HG03558 (cell line): ENCODE measurements around the gene NEK10.

Source experiments
- ATAC-seq: cut with Tn5 transposase; IDR thresholded peaks from one replicate; pipeline ENCODE4 v1.9.1; 2021; ENCODE audit warnings: moderate number of reproducible peaks; ENCODE audit not compliant: unreplicated experiment; ENCODE audit errors: extremely low read depth

Gene NEK10

GRCh38 chr3:27078246-27078913, 290.8 kb downstream of the NEK10 start:
- no peak for ATAC-seq

- no peak for ATAC-seq
These were observed 292.2 kb downstream of the NEK10 start for GRCh38 chr3:27076815-27077630.

GRCh38 chr3:27074914-27075313, 294.3 kb downstream of the NEK10 start:
- no peak for ATAC-seq

GRCh38 chr3:27073912-27074311, 295.3 kb downstream of the NEK10 start:
- ATAC-seq: no peak

GRCh38 chr3:27072810-27073651, 296.2 kb downstream of the NEK10 start:
- no peak for ATAC-seq

DNA sequence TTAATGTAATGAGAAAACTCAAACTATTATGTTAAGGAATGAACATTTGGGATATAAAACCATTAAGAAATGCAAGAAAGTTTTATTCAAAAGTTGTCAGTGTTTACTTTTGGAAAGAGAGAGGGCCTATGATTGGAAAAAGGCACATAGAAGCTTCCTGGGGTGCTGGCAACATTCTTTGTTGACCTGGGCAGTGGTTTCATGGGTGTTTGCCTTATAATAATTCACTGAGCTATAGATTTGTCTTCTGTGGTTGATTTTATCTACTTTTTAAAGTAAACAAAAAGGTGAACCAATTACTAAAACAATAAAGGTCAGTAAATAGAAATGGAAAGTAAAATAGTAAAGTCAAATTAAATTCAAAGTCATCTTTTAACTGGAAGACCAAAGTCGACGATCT, 308.8 kb downstream of the NEK10 start:
- no peak for ATAC-seq
